GM18861 (cell line): ENCODE data around the gene ASTL.
A peak's percentile ranks its signal among the peaks of the same experiment; 100 is the strongest.
"Not testable (repeated sequence)": the region's sequence is repeated elsewhere in the genome, so short reads cannot be mapped to it uniquely, and the experiment has no call there.

Source experiments
- ATAC-seq: cut with Tn5 transposase; IDR thresholded peaks from one replicate; pipeline ENCODE4 v1.9.1; 2021; ENCODE audit not compliant: unreplicated experiment

ASTL gene

DNA sequence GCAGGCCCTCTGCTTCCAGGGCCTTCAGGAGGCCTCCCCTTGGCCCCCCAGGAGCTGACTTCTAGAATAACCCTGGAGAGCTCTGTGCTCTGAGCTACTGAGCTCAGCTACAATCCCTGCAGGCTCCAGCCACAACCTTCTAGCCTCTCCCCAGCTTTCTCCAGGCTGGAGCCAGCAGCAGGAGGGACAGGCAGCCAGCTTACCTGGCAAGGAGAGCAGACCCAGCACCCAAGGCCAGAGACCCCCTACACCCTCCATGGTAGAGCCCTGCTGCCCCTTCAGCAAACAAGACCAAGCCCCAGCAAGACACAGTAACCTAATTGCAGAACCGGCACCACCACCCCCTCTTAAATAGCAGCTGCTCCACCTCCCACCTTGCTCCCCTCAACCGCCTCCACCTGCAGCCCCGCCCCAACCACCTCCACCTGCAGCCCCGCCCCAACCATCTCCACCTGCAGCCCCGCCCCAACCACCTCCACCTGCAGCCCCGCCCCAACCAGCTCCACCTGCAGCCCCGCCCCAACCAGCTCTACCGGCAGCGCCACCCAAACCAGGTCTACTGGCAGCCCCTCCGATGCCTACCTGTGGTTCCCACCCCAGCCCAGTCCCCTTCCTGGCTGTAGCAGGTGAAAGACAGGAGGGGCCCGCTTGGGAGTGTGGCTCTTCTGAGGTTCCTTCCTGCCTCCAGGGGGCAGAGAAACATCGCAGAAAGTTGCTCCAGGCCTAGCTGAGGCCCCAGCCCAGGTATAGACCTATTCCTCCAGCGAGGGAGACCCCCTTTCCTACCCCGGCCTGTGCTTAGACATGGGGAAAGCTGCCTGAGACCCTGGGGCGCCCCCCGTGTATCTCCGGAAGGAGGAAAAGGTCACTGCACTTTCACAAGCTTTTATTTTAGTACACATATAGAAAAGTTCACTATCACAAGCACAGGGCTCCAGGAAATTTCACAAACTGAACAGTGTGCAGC, at the start of gene ASTL:
TSS of gene ASTL (minus strand) at position 324 of the 967 bp plus-strand sequence. CDS start at position 258, 66 bp downstream.
- no peak for ATAC-seq

DNA sequence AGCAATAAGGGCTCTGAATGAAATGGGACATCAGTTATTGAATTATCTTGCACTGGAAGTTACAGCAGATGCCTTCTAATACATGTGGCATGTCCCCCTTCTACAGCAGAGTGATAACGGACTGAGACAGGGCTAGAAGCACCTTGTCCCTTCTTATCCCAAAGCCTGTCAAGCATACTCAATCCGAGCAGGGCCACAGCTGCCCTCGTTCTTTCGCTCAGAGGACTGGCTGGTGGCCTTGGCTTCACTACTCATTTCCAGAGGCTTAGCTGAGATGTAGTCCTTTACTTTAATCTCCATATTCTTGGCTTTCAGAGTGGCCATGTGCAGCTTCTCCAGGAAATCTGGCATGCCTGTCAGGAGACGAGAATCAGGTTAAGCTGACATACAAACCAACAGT, 48.3 kb upstream of the ASTL start:
- no peak for ATAC-seq

DNA sequence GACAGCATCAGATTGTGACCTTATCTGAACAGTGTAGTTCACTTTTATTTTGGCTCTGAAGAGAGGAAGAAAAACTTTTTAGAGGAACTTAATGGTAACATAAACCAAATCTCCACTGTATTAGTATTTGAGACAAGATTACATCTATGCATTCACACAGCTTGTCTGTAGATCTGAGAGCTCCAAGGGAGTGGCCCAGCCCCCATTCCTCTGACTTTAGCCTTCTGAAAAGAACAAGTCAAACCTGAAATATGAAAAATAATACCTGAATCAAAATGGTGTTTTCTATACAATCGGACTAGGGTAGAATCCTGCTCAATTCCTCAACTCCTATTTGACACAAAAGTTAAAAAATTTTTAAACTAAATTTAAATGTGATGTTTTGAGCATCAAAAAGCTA, 47.2 kb upstream of the ASTL start:
- no peak for ATAC-seq

DNA sequence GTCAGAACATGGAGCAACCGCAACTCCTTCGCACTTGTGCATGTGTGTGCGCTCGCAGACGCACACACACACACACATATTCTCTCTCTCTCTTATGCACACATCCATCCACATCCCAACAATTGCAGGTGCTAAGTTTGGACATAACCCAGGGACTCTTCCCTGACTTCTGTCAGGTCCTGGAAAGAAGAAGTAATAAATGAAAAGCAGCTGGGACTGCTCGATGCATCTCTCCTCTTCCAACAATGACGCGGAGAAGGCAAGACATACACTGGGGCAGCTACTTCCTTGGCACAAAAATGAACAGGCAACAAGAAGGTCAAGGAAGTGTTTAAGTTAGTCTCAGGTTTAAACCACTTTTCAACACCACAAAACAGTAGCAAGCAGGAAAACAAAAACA, 46.7 kb upstream of the ASTL start:
- no peak for ATAC-seq

DNA sequence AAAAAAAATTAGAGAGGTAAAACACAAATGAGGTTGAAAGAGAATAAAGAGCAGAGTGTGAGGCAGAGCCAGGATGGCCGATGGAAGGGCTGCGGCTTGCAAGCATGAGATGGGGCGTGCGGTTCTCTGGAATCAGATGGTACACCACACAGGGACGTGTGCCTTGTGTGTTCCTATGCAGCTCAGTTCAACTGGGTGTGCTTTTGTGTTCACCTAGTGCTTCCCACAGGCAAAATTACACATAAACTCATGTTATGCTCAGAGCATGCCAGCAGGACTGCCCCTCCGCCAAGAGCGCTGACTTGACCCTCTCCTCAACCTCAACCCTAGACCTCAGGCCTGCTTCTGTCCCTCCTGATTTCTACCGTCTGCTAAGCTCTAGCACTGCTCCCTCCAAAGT, 45.9 kb upstream of the ASTL start:
- no peak for ATAC-seq

DNA sequence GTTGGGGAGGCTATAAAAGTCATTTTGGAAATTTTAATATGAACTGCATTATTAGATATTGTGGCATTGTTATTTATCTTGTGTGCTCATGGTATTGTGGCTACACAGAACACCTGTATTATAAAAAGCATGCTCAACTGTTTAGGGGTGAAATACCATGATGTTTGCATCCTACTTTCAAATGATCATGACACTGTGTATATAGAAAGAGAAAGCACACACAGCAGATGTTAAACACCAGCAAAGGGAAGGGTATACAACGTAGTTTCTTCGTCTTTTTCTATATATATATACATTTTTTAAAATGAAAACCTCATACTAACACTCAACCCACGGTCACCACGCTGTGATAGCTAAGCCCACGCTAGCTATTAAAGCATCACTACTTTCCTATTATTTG, 43.2 kb upstream of the ASTL start:
- no peak for ATAC-seq

DNA sequence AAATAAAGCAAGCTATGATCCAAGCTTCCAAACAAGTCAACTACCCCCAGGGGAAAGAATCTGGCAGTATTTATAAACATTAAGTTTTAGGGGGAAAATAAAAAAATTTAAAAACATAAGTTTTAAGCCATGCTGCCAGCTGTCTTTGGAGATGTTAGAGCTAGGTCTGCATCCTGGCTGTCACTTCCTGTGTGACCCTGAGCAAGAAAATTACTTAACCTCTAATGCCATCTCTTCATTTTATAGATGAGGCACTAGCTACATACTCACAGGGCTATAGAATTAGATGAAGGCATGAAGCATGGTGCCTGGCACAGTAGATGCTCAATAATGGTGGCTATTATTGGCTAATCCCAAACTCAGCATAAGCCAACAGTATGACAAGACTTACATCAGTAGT, 42.2 kb upstream of the ASTL start:
- ATAC-seq = no peak

DNA sequence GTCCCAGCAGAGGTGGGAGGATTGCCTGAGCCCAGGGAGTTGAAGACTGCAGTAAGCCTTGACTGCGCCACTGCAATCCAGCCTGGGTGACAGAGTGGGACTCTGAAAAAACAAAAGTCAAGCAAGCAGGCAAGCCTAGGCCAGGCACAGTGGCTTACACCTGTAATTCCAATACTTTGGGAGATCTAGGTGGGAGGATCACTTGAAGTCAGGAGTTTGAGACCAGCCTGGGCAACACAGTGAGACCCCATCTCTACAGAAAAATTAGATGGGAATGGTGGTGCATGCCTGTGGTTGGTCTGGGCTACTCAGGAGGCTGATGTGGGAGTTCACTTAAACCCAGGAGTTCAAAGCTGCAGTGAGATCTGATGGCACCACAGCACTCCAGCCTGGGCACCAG, 41.7 kb upstream of the ASTL start:
- ATAC-seq = no peak

DNA sequence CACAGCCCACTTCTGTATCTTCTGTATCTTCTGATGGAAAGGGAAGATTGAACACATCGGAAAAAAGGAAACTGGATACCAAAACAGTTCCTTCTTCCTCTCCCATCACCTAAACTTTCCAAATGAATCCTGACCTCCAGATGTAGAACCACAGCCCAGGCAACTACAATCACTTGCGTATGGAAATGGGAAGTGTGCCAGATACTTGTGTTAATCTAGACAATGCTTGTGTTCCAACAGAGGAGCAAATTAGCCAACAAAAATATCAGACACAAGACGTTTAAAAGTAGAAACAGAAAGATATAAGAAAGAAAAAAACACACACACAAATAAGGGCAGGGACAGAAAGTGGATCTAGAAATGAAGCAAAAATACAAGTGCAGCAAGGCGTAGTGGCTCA, 38.4 kb upstream of the ASTL start:
- no peak for ATAC-seq

DNA sequence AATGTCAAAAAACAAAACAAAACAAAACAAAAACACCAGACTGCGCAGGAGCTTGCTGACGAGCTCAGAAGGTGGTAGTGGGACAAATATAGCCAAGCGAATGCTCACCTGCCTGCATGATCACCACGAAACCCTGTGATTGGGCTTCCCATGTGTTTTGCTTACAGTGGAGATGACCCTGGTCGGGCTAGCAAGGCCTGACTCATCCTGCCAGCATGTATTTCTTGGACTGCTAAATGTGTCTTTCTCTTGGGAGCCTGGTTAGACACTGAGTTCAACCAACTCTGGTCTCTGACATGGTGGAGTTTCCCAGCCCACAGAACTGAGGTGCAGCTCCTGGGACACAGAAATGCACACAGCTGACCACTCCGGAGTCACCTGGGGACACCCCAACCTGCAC, 37.6 kb upstream of the ASTL start:
- no peak for ATAC-seq

DNA sequence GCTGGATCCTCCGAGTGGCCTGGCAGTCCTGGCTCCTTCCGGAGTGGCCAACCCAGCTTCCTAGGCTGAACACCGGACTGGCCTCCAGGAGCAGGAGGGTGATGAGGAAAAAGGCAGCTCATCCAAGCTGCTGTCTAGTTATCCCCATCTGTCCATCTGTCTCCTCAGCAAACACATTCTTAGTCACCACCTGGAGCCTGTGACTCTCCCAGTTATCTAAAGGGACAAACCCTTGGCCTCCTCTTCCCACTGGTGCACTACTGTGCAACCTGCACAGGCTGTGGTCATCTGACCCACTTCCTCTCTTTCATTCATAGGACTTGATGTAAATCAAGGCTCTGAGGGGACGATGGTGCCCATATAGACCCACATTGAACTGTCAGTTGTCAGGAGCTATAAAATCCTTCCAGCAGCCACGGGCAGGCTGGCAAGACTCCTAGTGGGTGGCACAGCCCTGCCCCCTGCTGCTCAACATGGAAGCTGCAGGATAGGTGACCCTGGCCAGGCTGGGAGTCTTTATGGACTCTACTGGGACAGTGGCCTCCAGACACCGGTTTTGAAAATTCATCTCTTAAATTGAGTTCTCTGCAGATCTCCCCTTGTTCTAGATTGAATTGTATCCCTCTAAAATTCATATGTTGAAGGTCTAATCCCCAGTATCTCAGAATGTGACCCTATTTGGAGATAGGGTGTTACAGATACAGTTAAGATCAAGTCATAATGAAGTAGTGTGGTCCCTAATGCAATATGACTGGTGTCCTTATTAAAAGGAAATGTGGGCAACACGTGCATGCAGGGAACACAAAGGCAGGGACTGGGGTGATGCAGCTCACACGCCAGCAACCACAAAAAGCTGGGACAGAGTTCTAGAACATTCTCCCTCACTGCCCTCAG, 36.2 kb upstream of the ASTL start:
- ATAC-seq = peak; percentile 65

DNA sequence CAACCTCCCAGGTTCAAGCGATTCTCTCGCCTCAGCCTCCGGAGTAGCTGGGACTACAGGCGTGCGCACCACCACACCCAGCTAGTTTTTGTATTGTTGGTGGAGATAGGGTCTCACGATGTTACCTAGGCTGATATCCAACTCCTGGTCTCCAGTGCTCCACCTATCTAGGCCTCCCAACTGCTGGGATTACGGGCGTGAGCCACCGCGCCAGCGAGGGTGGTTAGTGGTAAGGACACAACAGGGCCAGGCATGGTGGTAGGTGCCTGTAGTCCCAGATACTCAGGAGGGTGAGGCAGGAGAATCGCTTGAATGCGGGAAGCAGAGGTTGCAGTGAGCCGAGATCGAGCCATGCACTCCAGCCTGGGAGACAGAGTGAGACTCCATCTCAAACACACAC, 33.5 kb upstream of the ASTL start:
- ATAC-seq = no peak

DNA sequence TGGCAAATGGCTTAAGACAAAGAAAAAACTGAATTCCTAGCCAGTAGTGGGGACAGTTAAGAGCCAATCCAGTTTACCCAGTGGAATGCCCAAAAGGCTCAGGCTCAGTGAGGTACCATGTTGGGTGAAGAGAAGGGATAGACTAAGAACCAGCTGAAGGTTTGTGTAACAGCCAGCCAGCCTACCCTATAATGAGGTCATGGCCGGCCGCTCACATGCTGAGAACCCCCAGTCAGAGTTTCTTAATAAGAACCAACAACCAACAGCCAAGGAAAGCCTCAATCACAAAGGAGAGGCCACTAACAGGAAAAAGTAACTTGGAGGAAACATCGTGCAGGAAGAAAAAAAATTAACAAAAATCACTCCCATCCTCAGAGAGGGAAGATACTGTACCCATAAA, 32.3 kb upstream of the ASTL start:
- ATAC-seq = no peak

DNA sequence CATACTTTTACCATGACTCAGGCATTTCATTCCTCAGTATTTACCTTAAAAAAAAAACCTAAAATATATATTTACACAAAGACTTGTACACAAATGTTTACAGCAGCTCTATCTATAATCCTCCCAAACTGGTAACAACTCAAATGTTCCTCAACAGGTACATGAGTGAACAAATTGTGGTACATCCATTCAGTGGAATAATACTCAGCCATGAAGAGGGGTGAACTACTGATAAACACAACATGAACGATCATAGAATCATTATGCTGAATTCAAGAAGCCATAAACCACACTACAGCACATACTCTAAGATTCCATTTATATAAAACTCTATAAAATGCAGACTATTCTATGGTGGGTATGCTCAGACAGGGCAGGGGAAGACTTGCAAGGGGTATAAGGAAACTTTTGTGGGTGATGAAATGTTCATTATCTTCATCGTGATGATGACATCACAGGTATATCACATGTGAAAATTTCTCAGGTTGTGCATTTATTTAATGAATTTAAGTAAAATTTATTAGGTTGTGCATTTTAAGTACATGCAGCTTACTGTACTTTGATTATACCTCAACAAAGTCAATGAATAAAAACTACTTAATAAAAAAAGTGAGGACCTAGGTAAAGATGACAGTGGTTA, 31.7 kb upstream of the ASTL start:
- ATAC-seq = no peak

DNA sequence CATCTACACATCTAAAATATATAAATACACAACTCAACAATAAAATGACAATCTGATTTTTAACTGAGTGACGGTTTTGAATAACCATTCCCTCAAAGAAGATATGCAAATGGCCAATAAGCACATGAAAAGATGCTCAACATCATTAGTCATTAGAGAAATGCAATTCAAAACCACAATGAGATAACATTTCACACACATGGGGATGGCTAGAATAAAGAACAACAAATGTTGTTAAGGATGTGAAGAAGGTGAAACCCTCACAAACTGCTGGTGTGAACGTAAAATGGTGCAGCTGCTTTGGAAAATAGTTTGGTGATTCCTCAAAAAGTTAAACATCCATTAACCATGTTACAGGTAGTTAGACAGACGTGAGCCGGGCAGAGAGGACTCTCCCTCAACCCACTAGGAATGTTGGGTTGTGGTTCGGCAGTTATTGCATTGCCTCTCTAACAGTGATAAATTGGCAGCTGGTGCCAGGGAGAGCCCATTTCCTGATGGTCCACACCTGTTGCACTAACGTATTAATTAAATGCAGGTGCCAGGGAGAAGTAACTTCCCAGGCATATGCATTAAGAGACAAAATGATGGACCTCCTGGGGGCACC, 29.2 kb upstream of the ASTL start:
- ATAC-seq = no peak

DNA sequence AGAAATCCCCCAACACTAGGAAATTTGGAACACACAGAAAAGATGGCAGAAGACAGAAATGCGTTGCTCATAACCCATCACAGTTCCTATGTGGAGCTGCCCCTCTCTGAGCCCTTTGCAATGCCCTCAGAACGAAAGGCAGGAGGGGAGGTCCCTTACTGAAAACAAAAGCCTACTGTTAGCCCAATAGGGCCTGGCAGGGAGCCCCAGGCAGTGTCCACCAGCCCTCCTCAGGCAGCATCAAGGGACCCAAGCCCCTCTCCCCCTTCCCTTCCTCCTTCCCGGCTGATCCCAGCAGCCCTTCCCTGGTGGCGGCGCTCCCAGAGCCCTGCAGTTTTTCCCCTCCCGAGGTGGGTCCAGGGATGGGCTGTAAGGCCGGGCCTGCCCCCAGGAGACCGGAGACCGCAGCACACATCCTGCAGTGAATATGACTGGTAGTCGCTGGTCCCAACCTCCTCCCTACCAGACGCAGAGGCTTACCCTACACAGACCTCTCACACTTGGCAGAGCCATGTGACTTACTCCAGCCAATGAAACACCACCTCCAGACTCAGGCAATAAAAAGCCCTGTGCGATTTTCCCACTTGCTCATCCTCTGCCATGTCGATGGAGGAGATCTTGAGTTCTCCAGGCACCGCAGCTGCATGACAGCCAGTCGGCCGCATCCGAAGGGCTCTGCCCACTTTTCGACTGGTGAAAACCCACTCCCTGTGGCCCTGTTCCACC, 26.3 kb upstream of the ASTL start:
- peak; percentile 70 for ATAC-seq

DNA sequence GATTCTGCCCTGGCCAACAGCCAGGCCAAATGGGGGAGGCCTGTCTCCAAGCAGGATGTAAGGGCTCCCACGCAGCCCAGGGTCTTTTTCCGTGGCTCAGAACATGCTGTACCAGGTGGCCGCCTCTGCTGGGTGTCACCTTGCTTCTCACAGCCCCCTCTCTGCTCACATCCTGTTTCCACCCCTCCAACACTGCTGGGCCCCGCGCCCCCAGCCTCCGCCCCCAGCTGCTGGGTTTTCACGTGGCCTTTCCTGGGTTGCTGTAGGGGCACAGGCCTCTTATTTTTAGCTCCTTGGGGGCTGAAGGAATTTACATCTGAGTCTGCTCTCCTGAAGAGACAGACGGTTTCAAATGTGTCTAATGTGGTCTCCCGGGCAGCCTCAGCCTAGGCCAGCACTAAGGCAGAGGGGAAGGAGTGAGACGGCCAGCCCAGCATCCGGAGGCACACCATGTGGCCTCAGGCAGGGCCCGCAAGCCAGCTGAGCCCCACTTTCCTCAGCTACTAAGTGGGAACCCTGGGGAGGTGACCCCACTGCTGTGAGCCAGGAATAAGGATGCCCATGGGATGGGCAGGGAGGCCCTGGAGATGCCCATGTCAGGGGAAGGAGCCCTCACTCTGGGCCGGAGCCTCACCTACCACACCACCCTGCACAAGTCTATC, 25.6 kb upstream of the ASTL start:
- ATAC-seq = peak; percentile 34

DNA sequence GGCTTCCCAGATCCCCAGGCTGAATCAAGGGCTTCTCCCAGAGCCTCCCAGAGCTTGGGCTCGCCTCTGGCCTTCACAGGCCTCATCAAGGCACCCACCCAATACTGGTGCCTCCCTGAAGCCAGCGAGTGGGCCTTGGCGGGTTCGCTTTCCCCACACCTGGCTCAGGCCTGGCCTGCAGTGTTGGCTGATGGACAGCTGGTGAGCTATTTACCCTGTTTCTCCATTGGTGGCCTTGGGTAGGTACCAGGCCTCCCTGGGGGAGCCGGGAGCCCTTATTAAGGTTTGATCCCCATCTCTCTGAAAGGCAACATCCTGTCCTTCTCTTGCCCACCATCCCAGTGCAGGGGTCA, 25.1 kb upstream of the ASTL start:
- no peak for ATAC-seq

DNA sequence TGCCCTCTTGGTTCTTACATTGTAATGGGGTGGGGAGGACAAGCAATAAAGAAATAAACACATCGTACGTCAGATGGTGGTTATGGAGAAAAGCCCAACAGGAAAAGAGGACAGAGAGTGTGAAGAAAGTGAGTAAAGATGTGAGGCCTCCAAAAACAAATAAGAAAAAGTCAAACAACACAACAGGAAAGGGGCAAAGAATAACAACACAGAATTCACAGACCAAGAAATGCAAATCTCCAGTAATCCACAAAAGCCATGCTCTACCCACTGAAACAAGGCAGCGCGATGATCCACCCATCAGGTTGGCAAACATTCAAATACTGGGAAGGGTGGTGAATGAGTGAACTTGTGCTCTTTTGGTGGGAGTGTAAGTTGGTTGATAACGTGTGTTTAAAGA, 23.6 kb upstream of the ASTL start:
- no peak for ATAC-seq

DNA sequence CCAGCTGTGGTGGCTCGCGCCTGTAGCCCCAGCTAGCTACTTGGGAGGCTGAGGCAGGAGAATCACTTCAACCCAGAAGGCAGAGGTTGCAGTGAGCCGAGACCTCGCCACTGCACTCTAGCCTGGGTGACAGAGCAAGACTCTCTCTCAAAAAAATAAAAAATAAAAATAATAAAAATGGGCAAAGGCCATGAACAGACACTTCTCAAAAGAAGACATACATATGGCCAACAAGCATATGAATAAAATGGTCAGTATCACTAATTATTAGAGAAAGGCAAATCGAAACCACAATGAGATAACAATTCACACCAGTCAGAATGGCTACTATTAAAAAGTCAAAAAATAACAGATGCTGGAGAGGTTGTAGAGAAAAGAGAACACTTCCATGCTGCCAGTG, 22.1 kb upstream of the ASTL start:
- ATAC-seq = not testable (repeated sequence)
